ENCODE data around the gene PNPLA1.

Gene PNPLA1

DNA sequence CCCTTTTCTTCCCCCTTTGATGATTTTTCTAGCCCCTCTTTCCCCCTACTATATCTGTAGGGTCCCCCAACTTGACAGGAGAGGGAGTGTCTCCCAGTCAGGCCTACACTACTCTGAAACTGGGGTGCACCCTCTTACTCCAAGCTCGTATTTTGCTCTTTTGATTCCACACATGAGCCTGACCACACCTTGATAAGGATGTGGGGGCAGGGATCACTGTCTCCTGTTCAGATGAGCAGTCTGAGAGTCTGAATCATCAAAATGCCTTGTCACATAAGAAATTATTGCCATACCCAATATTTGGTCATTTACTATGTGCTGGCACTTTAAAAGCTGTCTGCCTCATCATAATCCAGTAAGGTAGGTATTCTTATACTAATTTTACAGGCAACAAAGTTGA, 15.9 kb downstream of the PNPLA1 start:
- no peak for DNase-seq

DNA sequence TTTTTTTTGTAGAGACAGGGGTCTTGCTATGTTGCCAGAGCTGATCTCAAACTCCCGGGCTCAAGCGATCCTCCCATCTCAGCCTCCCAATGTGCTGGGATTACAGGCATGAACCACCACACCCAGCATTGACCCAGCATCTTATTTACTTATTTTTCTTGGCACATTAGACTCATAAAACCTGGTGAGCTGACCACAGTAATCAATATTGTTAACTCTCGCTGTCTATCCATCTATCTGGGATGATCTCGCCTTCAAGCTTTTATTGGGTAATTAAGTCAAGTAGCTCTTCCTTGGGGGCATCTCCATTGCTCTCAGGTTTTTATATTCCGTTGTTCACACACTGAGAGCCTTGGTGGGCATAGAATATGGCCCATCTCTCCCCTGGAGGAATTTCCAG, 17.0 kb downstream of the PNPLA1 start:
- DNase-seq: no peak

DNA sequence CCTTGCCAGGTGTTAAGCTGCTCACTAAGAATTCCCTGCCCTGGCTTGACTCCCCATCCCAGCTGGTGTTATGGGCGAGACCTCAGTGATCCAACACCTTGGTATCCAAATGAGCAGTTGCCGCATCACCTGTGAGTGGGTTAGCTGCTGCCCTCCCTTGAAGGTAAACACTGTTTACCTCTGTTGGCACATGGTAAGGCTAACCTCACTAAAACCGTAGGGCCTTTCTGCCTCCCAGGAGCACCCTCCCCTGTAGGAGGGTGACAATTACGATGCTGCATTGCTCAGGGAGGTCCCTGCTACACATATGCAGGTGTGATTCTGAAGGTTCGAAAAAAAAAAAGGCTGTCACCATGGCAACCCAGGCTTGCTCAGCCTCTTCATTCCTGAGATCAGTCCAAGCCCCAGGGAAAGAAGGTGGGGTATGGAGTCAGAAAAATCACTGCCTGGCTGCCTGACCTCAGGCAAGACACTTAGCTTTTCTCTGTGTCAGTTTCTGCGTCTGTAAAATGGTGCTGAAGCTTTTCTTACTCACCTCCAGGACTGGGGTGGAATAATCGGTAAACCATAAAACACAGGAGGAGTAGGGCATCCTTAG, 19.5 kb downstream of the PNPLA1 start:
- no peak for DNase-seq

DNA sequence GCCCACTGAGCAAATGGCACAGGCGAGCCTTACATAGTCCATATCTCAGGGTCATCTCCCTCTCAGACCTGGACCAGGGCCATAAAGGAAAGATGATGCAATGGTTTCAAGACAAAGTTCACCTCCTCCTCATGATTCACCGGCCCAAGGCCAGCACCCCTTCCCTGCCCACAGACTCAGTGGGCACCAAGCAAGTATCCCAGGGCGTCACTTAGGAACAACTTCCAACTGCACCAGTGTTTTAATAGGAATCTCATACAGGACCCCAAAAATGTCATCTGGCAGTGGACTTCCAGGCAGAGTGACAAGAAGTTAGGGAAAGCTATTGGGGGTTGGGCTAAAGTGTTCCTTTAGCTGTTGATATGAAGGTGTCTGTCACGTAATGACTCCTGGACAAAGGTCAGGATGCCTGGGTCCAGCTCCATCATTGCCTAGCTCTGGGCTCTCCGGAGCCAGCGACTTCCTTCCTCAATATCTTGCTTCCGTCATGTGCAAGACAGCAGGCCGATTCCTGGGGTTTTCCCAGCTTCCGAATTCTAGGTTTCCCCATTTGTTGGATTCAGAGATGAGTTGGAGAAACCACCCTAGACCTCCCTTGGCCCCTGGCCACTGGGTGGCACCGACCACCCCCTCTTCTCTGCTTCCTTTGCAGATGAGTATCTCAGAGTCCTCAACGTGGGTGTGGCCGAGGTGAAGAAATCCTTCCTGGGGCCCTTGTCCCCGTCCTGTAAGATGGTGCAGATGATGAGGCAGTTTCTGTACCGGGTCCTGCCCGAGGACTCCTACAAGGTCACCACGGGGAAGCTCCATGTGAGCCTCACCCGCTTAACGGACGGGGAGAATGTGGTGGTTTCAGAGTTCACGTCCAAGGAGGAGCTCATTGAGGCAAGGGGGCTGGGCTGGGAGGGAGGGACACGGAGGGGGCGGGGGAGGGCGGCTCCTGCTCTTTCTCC, 21.1 kb downstream of the PNPLA1 start:
- peak; percentile 9 for DNase-seq

DNA sequence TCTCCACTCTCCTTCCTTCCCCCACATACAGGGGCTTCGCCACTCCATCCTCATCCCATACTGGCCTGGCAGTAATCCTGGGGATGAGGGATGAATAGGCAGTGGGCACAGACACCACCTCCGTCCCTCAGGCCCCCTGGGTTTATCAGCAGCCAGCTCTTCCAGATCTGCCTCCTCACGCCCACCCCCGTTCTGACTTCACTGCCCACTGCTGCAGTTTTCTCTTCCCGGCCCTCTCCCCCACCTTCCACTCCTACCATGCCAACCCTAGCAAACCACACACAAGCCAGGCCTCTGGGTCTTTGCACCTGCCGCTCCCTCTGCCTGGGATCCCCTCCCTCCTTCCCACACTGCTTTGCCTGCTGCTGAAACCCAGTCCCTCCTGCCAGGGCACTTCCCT, 22.3 kb downstream of the PNPLA1 start:
- DNase-seq: no peak

DNA sequence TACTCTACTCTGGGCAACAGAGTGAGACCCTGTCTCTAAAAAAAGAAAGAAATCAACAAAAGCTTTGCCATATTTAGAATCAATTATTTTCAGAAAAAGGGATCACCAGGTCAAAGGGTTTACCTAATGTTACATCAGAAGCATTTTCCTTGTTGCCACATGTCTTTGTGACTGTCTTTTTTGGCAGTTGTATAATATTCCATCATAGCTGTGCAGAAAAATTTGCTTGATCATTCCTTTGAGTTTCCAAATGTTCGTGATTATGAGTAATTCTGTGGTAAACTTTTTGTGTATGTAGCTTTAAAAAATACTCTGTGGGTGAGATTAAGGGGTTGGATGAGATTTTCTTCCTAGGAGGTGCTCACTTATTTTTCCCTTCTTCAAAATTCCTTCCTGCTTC, 26.4 kb downstream of the PNPLA1 start:
- DNase-seq: no peak

DNA sequence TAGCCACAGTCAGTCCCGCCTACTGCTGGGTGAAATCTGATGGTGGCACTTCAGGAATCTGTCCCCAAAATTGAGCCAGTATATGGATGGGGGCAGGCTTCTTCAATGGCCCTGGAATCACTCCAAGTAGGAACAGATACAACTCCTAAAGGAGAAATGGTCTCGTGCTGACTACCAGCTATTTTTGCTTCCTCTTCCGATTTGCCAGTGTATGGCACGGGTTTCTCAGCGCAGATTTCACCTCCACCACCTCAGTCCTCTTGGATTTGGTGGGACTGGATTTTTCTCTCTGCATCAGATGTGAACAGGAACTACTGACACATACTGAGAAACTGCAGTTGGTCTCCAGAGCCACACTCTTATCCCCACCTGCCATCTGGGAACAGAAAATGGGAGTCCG, 27.2 kb downstream of the PNPLA1 start:
- no peak for DNase-seq

DNA sequence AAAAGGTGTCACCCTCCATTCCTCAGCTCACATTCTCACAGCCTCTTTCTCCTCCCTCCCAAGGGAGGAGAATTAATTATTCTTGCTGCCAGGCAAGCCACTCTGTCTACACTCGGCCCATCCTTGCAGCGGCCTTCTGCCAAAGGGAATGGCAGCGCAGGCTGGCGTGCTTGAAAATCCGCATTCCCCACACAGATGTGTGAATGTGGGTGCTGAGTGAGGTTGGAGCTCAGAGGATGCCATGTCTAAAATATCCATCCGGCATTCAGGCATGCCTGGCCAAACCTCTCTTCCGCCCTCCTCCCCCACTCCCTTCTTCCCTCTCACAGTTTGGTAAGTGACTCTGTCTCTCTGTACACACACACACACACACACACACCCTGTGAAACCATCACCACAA, 27.7 kb downstream of the PNPLA1 start:
- DNase-seq: no peak

DNA sequence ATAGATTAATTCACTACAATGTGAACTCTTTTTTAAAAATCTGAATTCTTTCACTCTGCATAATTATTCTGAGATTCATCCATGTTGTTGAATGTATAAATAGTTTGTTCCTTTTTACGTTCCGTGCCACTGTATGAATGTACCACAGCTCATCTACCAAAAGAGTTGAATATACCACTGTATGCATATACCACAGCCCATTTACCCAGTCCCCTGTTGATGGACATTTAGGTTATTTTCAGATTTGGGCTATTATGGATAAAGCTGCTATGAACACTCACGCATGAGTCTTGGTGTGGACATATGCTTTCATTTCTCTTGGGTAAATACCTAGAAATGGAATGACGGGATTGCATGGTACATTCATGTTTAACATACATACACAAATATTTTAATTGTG, 28.2 kb downstream of the PNPLA1 start:
- no peak for DNase-seq

DNA sequence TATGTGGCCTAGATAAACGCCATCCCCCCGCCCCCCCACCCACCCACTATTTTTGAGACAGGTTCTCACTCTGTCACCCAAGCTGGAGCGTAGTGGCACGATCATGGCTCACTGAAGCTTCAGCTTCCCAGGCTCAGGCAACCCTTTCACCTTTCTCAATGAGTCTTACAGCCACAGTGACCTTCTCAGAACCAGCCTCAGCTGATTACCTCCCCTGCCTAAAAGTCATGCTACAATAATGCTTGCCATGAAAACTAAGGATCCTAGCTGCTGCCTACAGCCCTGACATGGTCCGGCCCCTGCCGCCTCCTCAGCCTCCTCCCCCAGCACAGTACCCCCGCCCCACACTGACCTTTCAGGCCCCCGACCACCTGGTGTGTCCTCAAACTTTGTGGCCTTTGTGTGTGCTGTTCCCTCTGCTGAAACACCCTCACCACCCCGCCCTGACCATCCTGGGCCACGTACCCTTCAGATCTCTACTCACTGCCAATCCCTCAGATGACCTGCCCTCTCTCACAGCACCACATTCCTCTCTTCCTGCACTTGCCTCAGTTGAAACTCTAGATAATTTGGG, 31.3 kb downstream of the PNPLA1 start:
- no peak for DNase-seq

DNA sequence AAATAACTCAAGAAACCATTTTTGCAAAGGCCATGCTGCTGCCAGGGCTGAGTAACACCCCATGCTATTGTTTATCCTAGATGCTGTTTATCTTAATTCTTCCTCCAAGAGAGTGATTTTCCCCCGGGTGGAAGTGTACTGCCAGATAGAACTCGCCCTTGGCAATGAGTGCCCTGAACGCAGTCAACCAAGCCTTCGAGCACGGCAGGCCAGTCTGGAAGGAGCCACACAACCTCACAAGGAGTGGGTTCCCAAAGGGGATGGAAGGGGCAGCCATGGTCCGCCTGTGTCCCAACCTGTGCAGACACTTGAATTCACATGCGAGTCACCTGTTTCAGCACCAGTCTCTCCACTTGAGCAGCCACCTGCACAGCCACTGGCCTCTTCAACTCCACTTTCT, 31.9 kb downstream of the PNPLA1 start:
- DNase-seq: no peak

DNA sequence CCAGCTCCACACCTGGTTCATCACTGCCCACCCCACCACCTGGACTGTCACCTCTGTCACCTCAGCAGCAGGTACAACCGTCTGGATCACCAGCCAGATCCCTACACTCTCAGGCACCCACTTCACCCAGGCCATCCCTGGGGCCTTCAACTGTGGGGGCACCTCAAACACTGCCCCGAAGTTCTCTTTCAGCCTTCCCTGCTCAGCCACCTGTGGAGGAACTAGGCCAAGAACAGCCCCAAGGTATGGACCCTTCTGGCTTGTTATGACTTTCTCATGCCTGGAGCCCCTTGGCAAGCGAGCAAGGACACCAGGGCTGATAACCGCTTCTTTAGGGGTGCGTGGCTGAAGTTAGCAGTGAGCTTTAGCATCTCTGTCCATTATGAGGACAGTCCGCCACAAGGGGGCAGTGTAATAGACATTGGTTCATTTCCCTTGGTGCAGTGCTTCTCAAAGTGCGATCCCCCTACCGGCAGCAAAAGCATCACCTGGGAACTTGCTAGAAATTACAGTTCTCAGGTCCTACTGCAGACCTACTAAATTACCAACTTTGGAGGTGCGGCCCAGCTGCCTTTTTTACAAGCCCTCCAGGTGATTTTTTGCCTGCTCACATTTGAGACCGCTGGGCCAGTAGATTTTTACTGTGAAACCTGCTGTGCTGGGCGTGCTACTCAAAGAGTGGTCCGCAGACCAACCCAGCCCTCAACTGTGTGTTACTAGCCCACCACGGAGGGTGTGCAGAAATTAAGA, 32.5 kb downstream of the PNPLA1 start:
- peak; percentile 91 for DNase-seq

DNA sequence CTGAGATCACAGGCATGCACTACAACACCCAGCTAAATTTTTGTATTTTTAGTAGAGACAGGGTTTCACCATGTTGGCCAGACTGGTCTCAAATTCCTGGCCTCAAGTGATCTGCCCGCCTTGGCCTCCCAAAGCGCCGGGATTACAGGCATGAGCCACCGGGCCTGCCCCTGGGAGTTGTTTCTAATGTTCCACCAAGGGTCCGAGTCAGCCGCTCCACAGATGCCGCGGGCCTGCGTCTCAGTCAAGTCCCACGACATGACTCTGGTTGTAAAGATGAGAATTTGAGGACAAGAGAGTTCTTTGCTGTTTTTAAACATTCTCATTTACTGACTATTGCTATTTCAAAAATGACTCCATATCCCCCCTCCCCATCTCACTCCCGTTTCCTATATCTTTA, 36.0 kb downstream of the PNPLA1 start:
- DNase-seq: no peak

DNA sequence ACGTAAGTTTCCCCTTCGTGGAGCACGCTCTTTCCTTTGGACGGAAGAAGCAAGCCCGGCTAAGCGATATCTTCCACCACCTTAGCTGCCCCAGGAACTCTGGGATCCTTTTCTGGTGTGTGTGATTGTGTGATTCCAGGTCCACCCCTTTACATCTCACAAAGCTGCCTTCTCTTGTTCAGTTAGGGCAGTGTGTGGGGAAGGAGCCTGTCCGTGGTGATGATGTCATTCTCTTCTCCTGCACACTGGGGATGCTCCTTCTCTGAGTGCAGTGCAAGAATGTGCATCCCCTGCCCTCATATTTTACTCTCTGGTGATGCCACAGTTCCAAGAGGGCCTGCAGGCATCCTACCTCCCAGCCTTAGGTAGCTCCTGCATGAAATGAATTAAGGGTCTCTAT, 36.5 kb downstream of the PNPLA1 start:
- no peak for DNase-seq

DNA sequence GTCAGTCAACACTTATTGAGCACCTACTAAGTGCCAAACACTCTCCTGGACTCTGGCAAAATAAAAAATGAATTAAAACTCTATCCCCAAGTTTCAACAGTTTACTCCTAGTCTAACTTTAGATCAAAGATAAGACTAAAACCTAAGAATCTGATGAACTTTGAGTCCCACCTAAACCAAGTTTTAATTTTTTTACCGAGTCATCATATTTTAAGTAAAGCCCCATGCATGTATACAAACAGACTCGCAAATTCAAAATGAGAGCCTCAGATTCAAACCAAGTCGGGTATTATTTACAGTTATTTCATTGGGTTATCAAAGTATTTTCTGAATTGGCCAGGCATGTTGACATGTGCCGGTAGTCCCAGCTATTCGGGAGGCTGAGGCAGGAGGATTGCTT, 38.7 kb downstream of the PNPLA1 start:
- no peak for DNase-seq

DNA sequence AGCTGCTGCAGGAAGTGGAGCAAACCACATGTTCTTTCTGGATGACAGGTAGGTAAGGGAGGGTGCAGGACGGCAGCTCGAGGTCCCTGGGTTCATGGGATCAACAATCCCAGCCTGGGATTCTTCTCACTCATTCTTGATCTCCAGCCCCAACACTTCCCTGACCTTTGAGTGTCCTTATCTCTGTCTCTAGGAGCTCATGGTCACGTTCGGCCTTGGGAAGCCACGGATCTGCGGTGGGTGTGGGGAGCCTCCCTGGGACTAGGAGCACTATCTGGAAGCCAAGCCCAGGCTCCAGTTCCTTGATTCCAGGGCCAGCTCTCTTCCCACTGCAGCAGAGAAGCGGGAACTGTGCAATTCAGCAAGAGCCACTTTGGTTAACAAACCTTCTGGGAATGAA, 39.3 kb downstream of the PNPLA1 start:
- no peak for DNase-seq

DNA sequence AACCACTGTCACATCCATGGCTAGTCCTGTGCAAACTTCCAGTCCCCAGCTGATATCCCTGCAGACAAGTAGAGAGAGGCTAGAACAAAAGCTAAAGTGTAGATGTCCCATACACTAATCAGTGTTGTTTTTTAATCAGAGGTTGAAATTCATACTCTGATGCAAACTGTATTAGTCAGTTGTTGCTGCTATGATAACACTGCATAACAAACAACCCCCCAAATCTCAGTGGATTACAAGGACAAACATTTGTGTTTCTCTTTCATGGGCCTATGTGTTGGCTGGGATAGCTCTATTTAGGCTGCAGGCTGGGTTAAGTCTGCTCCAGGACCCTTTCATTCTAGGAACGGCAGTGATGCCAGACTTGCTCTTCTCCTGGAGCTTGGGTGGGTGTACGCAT, 40.0 kb downstream of the PNPLA1 start:
- DNase-seq: no peak

DNA sequence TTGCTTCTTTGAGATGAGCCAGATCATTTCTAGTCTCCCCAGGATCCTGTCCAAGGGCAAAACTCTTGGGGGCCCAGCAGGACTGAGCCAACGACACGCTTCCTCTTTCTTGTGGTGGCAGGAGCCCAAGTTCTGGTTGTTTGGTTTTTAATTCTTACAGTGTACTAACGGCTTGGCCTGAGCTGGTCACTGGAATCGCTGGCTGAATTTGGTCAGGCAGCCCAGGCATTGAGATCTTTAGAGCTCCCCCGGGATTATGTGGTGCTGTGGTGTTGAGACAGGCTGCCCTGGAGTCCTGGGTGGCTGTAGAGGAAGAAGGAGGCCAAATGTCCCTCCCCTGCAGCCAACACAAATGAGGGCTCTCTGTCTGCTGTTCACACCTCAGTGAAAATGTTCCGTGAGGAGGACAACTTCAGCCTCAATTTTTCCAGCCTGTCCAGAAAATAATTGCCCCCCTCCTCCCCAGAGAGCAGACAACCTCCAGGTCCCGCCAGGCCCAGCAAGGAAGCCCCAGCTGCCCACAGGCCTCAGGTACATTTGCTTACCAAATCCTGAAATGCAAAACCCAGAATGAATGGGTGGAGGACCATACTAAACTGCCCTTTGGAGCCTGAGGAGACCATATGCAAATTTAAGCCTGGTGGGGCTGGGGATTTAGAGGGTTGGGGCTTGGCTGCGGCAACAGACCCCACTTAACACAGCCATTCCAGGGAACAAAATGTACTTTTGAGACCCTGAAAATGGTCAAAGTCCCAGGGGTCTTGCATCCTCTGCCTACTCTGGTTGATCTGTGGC, 43.2 kb downstream of the PNPLA1 start:
- DNase-seq: no peak

DNA sequence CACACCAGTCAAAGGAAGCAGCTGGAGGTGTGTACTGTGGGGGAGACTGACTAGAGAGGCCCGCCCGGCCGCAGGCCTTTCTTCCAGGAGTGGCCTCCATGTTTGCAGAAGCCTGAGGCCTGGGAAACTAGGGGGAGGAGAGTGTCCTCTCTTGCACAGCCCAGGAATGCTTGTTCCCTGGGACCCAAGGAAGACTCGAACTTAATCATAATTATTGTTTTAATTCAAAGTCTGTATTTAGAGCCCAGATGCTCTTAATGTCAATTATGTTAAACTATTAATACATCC, 43.7 kb downstream of the PNPLA1 start:
- no peak for DNase-seq

DNA sequence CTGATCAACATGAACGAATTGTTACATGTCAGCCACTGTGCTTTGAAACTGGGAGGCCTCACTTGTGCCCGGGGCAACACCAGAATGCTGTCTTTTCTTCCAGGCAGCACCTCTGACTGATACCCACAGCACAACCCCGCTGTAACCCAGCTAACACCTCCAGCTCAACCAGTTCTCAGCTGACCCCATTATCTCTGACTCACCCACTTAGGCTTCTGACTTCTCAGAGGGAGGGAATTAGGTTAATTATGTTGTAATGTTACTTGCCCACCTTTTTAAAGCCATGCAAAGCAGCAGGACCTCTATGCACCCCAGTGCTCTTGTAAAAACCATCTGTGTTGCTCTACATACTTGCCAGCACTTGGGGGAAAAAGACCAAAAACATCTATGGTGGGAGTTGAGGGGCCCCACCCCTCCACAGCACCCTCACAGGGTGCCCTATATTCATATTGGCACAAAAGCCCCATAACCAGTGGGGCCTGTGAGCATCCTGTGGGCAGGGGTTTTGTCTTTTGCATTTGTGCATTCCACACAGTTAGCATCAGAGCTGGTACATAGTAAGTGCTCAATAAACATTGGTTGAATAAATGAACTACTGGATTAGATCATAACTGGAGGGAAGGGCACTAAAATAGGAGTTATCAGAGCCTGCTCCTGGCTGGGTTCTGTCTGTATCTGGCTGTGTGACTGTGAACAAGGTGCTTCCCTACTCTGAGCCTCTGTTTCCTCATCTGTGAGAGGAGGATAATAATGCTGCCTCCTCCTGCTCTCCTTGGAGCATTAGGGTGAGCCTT, 44.6 kb downstream of the PNPLA1 start:
- DNase-seq: no peak

DNA sequence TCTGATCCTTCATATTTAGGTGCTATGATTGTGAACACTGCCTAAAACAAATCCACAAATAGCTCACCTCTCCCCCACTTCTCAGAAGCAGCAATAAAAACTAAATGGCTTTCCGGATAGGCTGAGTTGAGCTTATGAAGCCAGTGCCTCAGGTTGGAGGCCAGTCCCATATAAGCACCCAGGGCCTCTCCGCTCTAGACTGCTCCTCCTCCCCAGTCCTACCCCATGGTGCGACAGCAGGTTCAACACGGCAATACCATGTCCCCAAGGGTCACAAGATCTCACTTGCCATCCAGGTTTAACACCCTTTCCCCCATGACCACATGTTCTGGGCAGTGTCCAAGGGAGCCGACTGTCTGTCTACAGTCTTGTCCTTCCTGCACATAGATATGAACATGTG, 46.1 kb downstream of the PNPLA1 start:
- no peak for DNase-seq

DNA sequence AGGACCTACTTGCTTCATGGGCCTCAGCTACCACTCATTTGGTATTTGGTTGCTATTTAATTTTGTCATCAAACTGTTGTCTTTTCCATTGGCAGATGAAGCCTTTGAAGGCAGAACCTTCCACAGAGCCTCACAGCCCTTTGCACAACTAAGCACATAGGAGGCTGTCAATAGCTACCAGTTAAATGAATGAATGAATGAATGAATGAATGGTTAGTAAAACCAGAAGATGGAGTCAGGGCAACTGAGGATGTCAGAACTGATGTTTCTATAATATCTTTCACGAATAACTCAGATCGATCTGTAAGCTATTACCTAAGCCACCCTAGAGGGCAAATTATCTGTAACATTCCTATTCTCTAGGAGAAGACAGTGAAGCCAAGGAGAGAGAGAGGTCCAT, 47.8 kb downstream of the PNPLA1 start:
- DNase-seq: no peak

All from CD4-positive, alpha-beta T cell treated with Interleukin-4 for 4 hours (primary cell).